GM15510 (cell line): ENCODE measurements around the gene EWSR1.

Experiments used
- POLR2A ChIP-seq: IDR thresholded peaks from 3 replicates; pipeline ENCODE4 v1.6.1; 2011; ENCODE audit warnings: borderline replicate concordance; ENCODE audit not compliant: insufficient read length; ENCODE audit errors: extremely low read depth

Gene EWSR1, protein sequence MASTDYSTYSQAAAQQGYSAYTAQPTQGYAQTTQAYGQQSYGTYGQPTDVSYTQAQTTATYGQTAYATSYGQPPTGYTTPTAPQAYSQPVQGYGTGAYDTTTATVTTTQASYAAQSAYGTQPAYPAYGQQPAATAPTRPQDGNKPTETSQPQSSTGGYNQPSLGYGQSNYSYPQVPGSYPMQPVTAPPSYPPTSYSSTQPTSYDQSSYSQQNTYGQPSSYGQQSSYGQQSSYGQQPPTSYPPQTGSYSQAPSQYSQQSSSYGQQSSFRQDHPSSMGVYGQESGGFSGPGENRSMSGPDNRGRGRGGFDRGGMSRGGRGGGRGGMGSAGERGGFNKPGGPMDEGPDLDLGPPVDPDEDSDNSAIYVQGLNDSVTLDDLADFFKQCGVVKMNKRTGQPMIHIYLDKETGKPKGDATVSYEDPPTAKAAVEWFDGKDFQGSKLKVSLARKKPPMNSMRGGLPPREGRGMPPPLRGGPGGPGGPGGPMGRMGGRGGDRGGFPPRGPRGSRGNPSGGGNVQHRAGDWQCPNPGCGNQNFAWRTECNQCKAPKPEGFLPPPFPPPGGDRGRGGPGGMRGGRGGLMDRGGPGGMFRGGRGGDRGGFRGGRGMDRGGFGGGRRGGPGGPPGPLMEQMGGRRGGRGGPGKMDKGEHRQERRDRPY

DNA sequence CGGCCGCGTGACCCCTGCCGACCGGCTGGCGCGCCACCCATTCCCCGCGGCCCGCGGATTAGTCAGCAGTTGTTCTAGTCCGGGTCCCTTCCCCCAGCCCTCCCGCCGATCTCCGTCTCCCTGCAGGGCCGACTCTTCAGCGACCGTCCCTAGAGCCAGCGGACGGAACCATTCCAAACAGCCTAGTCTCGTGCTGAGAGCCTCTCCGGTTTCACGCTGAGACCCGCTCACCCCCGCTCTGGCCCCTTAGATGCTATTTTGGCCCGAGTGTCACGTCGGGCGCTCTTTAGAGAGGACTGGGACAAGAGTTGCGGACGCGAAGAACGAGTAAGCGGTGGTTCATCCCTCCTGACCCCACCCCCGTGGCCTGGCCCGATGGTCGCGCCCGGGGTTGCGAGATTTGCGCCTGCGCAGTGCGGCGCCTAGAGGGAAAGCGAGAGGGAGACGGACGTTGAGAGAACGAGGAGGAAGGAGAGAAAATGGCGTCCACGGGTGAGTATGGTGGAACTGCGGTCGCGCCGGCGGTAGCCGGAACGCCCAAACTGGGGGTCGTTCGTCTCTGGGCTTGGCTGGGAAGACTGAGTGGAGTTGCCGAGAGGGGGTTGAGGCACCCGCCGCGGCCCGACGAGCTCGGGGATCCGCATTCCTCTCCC is at the start of gene EWSR1, which contains the start of gene RHBDD3:
EWSR1 (plus strand) TSS at position 411 of the 653 bp plus-strand sequence; CDS start at position 480, 69 bp downstream.
RHBDD3 (minus strand) TSS at position 124 of the 653 bp plus-strand sequence. CDS start 2,355 bp downstream, outside the sequence.
- peak; percentile 69 for TF ChIP-seq POLR2A

DNA sequence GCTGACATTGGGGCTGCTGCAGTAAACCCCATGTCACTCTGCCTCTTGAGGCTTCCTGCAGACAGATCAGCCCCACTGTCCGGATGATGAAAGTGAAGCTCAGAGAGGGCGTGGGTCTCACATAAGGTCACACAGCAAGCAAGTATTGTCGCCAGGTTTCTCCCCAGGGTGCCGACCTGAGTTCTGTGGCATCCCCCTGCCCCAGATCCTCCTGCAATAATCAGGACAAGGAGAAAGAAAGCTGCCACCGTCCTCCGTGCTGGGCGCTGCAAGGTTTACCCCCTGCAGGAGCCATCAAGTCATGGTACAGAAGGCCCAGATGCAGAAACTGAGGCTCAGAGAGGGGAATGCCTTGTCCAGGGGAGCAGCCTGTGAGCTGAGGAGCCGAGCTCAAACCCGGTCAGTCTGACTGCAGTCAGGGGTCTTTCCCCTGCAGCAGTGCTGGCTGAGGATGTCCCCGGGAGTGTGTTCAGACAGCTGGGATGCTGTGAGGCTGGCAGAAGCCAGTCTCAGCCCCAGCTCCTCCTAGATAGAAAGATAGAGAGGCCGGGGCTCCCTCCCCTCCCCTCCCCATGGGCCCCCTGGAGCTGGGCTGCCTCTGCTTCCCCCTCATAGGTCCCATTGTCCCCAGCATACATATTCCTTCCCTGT is 49.2 kb upstream of the EWSR1 start:
- TF ChIP-seq POLR2A: no peak

DNA sequence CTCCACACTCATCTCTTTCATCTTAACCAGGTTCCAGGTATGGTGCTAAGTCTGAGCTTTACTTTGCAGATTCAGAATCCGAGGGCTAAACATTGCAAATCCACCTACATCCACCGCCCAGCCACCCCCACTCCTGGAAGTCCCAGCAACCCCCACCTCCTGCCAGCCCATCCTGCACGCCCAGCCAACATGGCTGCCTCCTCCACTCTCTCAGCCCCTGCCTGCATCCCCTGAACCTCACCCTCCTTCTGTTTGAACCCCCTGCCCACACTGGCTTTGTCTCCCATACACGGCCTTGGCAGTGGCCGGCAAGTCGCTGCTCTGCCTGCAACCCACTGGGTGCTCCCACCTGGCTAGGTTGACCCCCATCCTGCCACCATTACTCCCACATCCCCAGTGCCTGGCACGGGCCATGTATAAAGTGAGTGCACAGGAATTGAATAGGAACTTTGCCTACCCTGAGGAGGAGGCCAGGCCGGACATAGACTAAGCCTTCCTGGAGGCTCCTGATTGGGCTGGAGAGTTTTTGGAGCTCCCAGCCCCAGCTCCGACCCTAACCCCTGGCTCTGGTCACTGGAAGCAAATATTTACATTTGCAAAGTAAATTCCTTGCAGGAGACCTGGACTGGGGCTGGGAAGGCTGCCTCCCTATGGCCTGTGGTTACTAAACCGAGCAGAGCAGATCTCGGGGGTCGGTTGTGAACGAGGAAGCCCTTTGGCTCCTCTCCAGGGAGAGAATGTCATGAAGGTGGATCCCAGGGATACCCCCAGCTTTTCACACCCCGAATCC is 48.0 kb upstream of the EWSR1 start:
- no peak for TF ChIP-seq POLR2A

DNA sequence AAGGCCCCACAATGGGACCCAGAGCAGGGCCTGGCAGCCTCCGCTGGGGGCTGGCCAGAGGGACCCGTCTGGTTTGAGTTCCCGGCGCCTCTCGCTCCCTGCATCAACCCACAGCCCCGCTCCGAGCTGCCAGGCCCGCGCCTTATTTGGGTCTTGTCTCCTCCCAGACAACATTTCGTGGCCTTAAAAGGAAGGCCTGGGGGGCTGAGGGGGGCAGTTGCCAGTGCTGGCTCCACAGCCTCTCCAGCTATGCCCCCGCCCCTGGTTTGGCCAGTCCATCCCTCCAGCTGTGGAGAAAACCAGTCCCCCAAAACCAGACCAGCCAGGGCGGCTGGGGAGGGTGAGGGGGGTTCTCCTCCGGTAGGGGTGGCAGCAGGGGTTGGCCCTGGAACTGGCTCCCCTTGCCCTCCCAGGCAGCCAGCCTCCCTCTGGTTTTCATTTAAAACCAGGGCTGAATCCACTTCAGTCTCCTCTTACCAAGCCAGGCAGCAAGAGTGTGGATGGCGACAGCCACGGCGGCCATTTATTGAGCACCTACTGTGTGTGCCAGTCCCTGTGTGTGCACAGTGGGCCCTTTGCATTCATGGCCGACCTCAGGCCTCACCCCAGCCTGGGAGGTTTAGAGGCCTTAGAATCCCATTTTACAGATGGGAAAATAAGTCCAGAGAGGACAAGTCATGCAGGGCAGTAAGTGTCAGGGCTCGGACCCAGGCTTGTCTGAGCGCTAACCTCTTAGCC is 43.8 kb upstream of the EWSR1 start:
- TF ChIP-seq POLR2A: no peak

DNA sequence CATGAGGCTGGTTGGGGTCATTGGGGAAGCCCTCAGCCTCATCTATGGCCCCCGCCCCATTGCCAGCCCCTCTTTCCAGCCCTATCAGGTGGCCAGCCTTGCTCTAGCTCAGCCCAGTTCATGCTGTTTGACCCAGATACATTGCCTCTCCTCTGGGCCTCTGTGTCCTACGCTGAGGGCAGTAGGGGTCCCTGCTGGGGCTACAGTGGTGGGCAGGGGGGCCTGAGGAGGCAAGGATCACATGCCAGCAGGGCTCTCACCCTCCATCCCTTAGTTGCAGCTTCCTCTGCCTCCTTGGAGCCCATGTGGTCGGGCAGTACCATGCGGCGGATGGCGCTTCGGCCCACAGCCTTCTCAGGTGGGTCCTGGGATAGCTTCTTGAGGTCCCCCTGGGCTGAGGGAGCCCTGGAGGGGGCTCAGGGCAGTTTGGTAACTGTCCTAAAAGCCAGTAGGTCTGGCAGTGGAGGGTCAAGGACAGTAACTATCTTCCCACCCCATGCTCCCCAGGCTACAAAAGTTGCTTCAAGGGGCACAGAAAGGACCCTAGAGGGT is 43.1 kb upstream of the EWSR1 start:
- TF ChIP-seq POLR2A: no peak

DNA sequence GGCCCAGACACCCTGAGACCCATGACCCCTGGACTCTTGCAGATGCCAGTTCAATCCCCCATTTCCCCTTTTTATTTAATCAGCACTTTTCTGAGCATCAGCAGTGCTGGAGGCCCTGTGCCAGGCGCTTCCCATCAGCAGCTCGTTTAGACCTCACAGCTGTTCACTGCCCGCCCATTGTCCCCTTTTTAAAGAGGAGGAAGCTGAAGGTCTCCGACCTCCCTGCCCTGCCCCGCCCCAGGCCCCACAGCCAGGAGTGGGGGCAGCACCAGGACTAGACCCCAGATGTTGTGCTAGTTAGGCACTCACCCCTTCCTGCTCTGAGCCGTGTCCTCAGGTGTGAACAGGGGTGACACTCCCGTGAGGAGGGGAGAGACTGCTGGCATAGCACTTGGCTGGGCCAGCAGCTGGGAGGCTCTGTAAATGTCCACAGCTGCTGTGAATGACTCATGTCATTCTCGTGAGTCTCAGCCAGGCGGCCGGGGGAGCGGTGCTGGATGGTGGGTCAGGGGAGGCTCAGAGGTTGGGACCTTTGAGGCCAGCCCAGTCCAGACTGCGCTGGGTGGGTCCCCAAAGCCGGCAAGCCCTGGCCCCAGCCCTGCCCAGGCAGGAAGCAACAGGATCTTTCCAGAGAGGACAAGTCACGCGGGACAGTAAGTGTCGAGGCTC is 42.5 kb upstream of the EWSR1 start:
- no peak for TF ChIP-seq POLR2A

DNA sequence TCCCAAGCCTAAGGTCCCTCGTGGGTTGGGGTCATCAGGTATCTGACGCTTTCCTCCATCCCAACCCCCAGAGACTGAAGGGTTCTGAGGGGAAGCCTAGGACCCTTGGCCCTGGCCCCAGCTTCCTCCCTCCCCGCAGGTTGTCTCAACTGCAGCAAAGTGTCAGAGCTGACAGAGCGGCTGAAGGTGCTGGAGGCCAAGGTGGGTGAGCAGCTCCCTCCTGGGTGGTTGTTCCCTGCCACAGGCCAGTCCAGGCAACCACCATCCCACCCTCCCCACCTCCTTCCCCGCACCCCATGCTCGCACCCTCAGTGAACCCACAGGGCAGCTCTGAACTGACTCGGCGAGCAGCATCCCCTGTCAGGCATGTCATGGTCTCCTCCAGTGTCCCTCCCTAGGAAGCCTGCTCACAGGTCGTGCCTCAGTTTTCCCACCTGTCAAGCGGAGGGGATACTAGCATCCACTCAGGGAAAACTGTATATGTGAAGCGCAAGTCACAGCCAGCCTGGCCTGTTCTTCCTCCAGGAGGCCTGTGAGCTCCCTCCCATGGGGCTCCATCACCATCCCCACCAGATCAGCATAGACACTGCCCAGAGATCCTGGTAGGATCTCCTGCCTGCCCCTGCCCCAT is 41.6 kb upstream of the EWSR1 start:
- no peak for TF ChIP-seq POLR2A

DNA sequence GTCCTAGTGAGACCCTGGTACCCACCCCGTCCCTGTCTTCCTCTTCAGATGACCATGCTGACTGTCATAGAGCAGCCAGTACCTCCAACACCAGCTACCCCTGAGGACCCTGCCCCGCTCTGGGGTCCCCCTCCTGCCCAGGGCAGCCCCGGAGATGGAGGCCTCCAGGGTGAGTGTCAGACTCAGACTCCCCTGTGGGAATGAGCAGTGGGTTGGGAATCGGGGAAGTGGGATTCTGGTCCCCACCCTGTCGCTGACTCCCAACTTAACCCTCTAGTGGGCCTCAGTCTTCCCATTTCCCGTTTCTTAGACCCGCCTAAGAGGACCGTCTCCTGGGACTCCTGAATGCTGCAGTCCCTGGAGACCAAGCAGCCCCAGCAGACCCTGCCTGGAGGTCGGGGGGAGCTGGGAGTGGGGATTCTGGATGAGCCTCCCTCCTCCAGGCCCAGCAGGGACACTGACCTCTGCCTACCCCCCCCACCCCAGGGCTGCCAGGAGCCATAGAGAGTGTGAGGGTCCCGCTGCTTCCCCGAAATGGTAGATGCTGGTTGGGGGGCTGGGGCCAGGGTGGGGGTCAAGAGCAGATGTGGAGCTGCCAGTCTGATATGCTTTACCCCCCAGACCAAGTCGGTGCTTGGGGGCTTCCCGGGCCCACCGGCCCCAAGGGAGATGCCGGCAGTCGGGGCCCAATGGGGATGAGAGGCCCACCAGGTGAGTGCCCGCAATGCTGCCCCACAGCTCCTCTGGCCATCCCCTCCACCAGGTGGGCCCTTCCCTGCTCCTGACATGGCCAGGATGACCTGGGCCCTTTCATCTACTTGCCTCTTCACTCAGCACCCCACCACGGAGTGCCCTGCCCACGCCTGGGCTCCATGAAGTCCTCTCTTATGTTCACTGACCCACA is 36.8 kb upstream of the EWSR1 start:
- TF ChIP-seq POLR2A: no peak

DNA sequence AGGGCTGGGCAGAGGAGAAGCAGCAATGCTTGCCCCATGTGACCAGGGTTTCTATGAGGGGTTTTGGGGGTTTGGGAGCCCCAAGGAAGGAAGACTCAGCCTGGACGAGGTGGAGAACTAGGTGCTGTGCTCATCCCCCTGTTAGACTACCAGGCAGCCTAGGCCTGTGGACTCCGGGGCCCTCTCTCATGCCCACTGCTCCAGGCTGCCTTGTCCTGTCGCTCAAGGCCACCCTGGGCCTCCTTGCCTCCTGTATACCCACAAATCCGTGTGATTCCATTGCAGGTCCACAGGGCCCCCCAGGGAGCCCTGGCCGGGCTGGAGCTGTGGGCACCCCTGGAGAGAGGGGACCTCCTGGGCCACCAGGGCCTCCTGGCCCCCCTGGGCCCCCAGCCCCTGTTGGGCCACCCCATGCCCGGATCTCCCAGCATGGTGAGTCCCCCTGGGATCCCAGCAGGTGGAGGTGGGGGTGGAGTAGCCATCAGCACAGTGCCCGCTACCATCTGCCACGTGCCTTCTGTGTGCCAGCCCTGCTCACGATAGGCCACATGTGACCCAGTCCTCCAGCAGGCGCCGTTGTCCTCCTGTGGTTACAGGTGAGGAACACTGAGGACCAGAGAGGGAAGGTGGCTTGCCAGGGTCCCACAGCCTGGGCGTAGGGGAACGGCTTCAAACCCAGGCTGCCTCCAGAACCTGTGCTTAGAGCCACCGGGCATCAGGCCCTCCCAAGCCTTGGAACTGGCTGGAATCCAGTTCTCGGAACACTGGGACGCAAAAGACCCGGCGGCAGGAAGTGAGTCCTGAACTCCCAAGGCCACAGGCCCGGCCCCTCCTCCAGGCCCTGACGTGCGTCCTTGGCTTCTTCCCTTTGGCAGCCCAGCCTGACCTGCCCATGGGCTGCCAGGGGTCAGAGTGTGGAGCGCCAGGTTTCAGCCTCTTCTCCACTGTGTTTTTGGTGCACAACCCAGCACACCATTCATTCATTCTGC is 35.8 kb upstream of the EWSR1 start:
- no peak for TF ChIP-seq POLR2A

DNA sequence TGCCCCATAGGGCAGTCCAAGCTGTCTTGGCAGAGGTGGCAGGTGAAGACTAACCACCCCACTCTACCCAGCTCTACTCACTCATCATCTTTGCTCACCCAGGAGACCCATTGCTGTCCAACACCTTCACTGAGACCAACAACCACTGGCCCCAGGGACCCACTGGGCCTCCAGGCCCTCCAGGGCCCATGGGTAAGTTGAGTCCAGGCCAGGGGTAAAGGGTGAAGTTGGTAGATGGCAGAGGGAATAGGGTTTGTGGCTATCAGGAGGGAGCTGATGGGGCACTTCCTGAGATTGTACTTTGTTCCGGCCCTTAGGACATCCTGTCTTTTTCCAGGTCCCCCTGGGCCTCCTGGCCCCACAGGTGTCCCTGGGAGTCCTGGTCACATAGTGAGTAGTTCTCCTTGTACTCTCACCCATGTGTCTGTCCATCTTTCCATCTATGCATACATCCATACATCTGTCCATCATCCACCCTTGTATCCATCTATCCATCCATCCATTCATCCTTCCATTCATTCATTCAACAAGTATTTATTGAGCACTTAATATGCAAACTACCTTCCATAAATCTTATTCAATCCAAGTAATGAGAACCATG is 34.7 kb upstream of the EWSR1 start:
- TF ChIP-seq POLR2A: no peak
